Dedifferentiated amniotic fluid mesenchymal stem cell (primary cell): ENCODE results near the gene ITPRID2.
"Not testable (repeated sequence)": the region's sequence is repeated elsewhere in the genome, so short reads cannot be mapped to it uniquely, and the experiment has no call there.

Source experiments
- DNase-seq: peaks from one replicate; pipeline ENCODE4 v3.0.0-alpha.2; 2016; ENCODE audit errors: extremely low spot score

The ITPRID2 gene

GRCh38 chr2:181916726-181917718, 25.5 kb downstream of the ITPRID2 start:
- peak; percentile 30 for DNase-seq

GRCh38 chr2:181918188-181918587, 26.7 kb downstream of the ITPRID2 start:
- DNase-seq, result no peak

GRCh38 chr2:181923121-181923520, 31.6 kb downstream of the ITPRID2 start:
- no peak for DNase-seq

GRCh38 chr2:181924336-181924735, 32.8 kb downstream of the ITPRID2 start:
- DNase-seq, result no peak

- no peak for DNase-seq
These were observed 43.2 kb downstream of the ITPRID2 start for GRCh38 chr2:181934694-181935093.

- peak; percentile 23 for DNase-seq
These were observed 45.9 kb downstream of the ITPRID2 start for GRCh38 chr2:181937473-181937872.

- DNase-seq, result no peak
These were observed 52.0 kb downstream of the ITPRID2 start for GRCh38 chr2:181943411-181944124.

GRCh38 chr2:181944164-181944913, 52.8 kb downstream of the ITPRID2 start:
- DNase-seq, result no peak

- no peak for DNase-seq
These were observed 53.4 kb downstream of the ITPRID2 start for GRCh38 chr2:181944914-181945291.

GRCh38 chr2:181946444-181947127, 55.1 kb downstream of the ITPRID2 start:
- no peak for DNase-seq

GRCh38 chr2:181947273-181947672, 55.7 kb downstream of the ITPRID2 start:
- no peak for DNase-seq

- DNase-seq, result no peak
These were observed 56.7 kb downstream of the ITPRID2 start for GRCh38 chr2:181948227-181948626.

GRCh38 chr2:181949047-181949446, 57.5 kb downstream of the ITPRID2 start:
- DNase-seq, result peak; percentile 34

GRCh38 chr2:181952404-181953226, 61.1 kb downstream of the ITPRID2 start:
- DNase-seq, result no peak

- peak; percentile 52 for DNase-seq
These were observed 62.5 kb downstream of the ITPRID2 start for GRCh38 chr2:181953881-181954537.

- DNase-seq, result no peak
These were observed 63.0 kb downstream of the ITPRID2 start for GRCh38 chr2:181954538-181954883.

GRCh38 chr2:181955010-181955409, 63.5 kb downstream of the ITPRID2 start:
- DNase-seq, result peak; percentile 69

- not testable (repeated sequence) for DNase-seq
These were observed 64.3 kb downstream of the ITPRID2 start for GRCh38 chr2:181955866-181956265.

- DNase-seq, result no peak
These were observed 66.1 kb downstream of the ITPRID2 start for GRCh38 chr2:181957668-181958067.

GRCh38 chr2:181958726-181959125, 67.2 kb downstream of the ITPRID2 start:
- DNase-seq, result no peak
